ENCODE measurements around the gene GPC1. TPM values are rescaled to one million over a fixed set of nuclear protein-coding genes. Genes with fewer than 3 reads are reported as not detected.

The GPC1 gene
- total and polyA plus RNA-seq, 10 of the 15 experiments (the other 5 are each of a cell fraction or from before 2014, with no cell fraction given): 0.06 to 0.77 (median 0.23) TPM; not detected in 3

DNA sequence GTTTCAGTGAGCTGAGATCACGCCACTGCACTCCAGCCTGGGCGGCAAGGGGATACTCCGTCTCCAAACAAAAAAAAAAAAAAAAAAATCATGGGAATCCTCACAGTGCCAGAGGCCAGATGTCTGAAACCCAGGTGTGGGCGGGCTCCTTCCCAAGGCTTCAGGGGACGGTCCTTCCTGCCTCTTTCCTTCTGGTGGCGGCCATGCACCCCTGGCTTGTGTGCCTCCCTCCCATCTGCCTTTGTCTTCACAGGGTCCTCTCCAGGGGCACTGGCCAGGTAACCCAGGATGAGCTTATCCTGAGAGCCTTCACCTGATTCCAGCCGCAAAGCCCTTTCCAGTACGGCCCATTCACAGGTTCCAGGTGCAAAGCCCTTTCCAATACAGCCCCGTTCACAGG lies 40.9 kb upstream of the GPC1 start:
- no peak for ATAC-seq

More for the DNA sequence above, 40.9 kb upstream of the GPC1 start:
- no peaks in the 10 kb centered on the region for H4K20me1 ChIP-seq (ENCODE audit: control insufficient read depth, insufficient read depth)
- SMC1A ChIA-PET (ENCODE audit: uncharacterized antibody, unreplicated experiment): no interaction called here
- no peak overlapping the region for H2AFZ ChIP-seq (ENCODE audit: control insufficient read depth, low read depth, low read length)
- intact Hi-C loops (cut with micrococcal nuclease; ENCODE audit: unreplicated experiment) (no loop called here), in situ Hi-C loops (cut with MboI) (no loop called here)
- no peak overlapping the region for H3K4me3 ChIP-seq
- no peaks in the 10 kb centered on the region for H3K9me3 ChIP-seq (replicated peaks; ENCODE audit: control insufficient read depth, insufficient read depth, low read length)
- H3K36me3 ChIP-seq (ENCODE audit: control insufficient read depth in 2 of 2, insufficient read depth in 2 of 2, low read length in 1 of 2): no peaks in the 10 kb centered on the region
- CTCF ChIA-PET: no interaction called here
- RAD21 ChIA-PET (ENCODE audit: unreplicated experiment): no interaction called here
- TF ChIP-seq, protein P1, sequence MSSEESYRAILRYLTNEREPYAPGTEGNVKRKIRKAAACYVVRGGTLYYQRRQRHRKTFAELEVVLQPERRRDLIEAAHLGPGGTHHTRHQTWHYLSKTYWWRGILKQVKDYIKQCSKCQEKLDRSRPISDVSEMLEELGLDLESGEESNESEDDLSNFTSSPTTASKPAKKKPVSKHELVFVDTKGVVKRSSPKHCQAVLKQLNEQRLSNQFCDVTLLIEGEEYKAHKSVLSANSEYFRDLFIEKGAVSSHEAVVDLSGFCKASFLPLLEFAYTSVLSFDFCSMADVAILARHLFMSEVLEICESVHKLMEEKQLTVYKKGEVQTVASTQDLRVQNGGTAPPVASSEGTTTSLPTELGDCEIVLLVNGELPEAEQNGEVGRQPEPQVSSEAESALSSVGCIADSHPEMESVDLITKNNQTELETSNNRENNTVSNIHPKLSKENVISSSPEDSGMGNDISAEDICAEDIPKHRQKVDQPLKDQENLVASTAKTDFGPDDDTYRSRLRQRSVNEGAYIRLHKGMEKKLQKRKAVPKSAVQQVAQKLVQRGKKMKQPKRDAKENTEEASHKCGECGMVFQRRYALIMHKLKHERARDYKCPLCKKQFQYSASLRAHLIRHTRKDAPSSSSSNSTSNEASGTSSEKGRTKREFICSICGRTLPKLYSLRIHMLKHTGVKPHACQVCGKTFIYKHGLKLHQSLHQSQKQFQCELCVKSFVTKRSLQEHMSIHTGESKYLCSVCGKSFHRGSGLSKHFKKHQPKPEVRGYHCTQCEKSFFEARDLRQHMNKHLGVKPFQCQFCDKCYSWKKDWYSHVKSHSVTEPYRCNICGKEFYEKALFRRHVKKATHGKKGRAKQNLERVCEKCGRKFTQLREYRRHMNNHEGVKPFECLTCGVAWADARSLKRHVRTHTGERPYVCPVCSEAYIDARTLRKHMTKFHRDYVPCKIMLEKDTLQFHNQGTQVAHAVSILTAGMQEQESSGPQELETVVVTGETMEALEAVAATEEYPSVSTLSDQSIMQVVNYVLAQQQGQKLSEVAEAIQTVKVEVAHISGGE (CRISPR knock-in tag; IDR thresholded peaks at IDR 0.05): no peak
- no peak for TF ChIP-seq CEBPB (IDR thresholded peaks at IDR 0.05; ENCODE audit: borderline replicate concordance in 1 of 2, low read depth in 2 of 2, low read length in 2 of 2)
- no peak for TF ChIP-seq RB1 (IDR thresholded peaks at IDR 0.05; ENCODE audit: borderline replicate concordance)
- TF ChIP-seq DPF2 (IDR thresholded peaks at IDR 0.05): no peak
- TF ChIP-seq FOXM1 (IDR thresholded peaks at IDR 0.05; ENCODE audit: low read depth, low read length): no peak
- TF ChIP-seq SMARCA5 (IDR thresholded peaks at IDR 0.05): no peak
- no peak for TF ChIP-seq NFXL1 (IDR thresholded peaks at IDR 0.05; ENCODE audit: borderline replicate concordance)
- no peak for TF ChIP-seq EED (IDR thresholded peaks at IDR 0.05; ENCODE audit: low read depth)
- TF ChIP-seq POLR2AphosphoS2 (IDR thresholded peaks at IDR 0.05; ENCODE audit: low read depth, low read length): no peak
- H3K79me2 ChIP-seq (ENCODE audit: control insufficient read depth, insufficient read depth, low read length): no peaks in the 10 kb centered on the region
- DNase-seq (ENCODE audit: low read depth, low spot score) (no peak), FAIRE-seq (no peak)
- H3K4me2 ChIP-seq (ENCODE audit: control insufficient read depth, insufficient read depth): no peak overlapping the region
- no peak overlapping the region for H3K9ac ChIP-seq (ENCODE audit: control insufficient read depth, insufficient read depth, low read length)
- POLR2A ChIA-PET: interaction anchor here (0.7 kb wide), 1 partner anchor 321 kb away, joined by 5 read pairs; no protein-coding TSS in a partner anchor
- no peak overlapping the region for H3K27ac ChIP-seq (ENCODE audit: control insufficient read depth, insufficient read depth)
- WGBS (ENCODE audit: insufficient coverage, insufficient replicate concordance, low lambda C conversion rate, missing lambda C conversion rate): 28% methylated on average over 9 of the region's 9 CpGs
- no peaks in the 10 kb centered on the region for H3K4me1 ChIP-seq (ENCODE audit: control insufficient read depth, insufficient read depth, low read length)
- no TSS peak for BruUV-seq (replicated peaks)
- H3K27me3 ChIP-seq (replicated peaks in 1 of 2; ENCODE audit: control insufficient read depth in 2 of 2, insufficient read depth in 2 of 2, low read length in 1 of 2): peaks cover 0 to 2% of the 10 kb centered on the region in 2 experiments; a peak in 2 of 4 replicates
